ENCODE data around the gene VWA3B. TPM values are rescaled to one million over a fixed set of nuclear protein-coding genes. Genes with fewer than 3 reads are reported as not detected.
"Not testable (repeated sequence)": the region's sequence is repeated elsewhere in the genome, so short reads cannot be mapped to it uniquely, and the experiment has no call there.

VWA3B gene
- total RNA-seq, 1 experiment from 2014 or later, result not detected

- in situ Hi-C loops (cut with HindIII; ENCODE audit: low sequenced_read_pairs), result no loop called here
- no peak for DNase-seq (ENCODE audit: low spot score)
These were observed 190.3 kb downstream of the VWA3B start for GRCh38 chr2:98277162-98277859.

- DNase-seq (ENCODE audit: low spot score), result no peak
- in situ Hi-C loops (cut with HindIII; ENCODE audit: low sequenced_read_pairs), result no loop called here
These were observed 191.1 kb downstream of the VWA3B start for GRCh38 chr2:98278074-98278473.

- in situ Hi-C loops (cut with HindIII; ENCODE audit: low sequenced_read_pairs), result no loop called here
These were observed 193.6 kb downstream of the VWA3B start for GRCh38 chr2:98280376-98281102.

GRCh38 chr2:98281607-98282006 lies 194.6 kb downstream of the VWA3B start:
- in situ Hi-C loops (cut with HindIII; ENCODE audit: low sequenced_read_pairs), result no loop called here
- no peak for DNase-seq (ENCODE audit: low spot score)

More at GRCh38 chr2:98280376-98281102, 193.6 kb downstream of the VWA3B start:
- no peak for DNase-seq (ENCODE audit: low spot score)

GRCh38 chr2:98282109-98282508 lies 195.1 kb downstream of the VWA3B start:
- in situ Hi-C loops (cut with HindIII; ENCODE audit: low sequenced_read_pairs), result no loop called here
- no peak for DNase-seq (ENCODE audit: low spot score)

- in situ Hi-C loops (cut with HindIII; ENCODE audit: low sequenced_read_pairs), result no loop called here
- DNase-seq (ENCODE audit: low spot score), result no peak
These were observed 206.1 kb downstream of the VWA3B start for GRCh38 chr2:98293030-98293429.

GRCh38 chr2:98293931-98294687 lies 207.1 kb downstream of the VWA3B start:
- no peak for DNase-seq (ENCODE audit: low spot score)
- in situ Hi-C loops (cut with HindIII; ENCODE audit: low sequenced_read_pairs), result no loop called here

GRCh38 chr2:98294711-98295110 lies 207.7 kb downstream of the VWA3B start:
- in situ Hi-C loops (cut with HindIII; ENCODE audit: low sequenced_read_pairs), result no loop called here
- DNase-seq (ENCODE audit: low spot score), result no peak

- in situ Hi-C loops (cut with HindIII; ENCODE audit: low sequenced_read_pairs), result no loop called here
These were observed 208.3 kb downstream of the VWA3B start for GRCh38 chr2:98295275-98295674.

GRCh38 chr2:98295721-98296414 lies 208.9 kb downstream of the VWA3B start:
- in situ Hi-C loops (cut with HindIII; ENCODE audit: low sequenced_read_pairs), result no loop called here
- no peak for DNase-seq (ENCODE audit: low spot score)

More at GRCh38 chr2:98295275-98295674, 208.3 kb downstream of the VWA3B start:
- no peak for DNase-seq (ENCODE audit: low spot score)

- in situ Hi-C loops (cut with HindIII; ENCODE audit: low sequenced_read_pairs), result no loop called here
- DNase-seq (ENCODE audit: low spot score), result no peak
These were observed 209.5 kb downstream of the VWA3B start for GRCh38 chr2:98296440-98296839.

- no peak for DNase-seq (ENCODE audit: low spot score)
- in situ Hi-C loops (cut with HindIII; ENCODE audit: low sequenced_read_pairs), result no loop called here
These were observed 211.1 kb downstream of the VWA3B start for GRCh38 chr2:98297817-98298682.

- no peak for DNase-seq (ENCODE audit: low spot score)
- in situ Hi-C loops (cut with HindIII; ENCODE audit: low sequenced_read_pairs), result no loop called here
These were observed 211.8 kb downstream of the VWA3B start for GRCh38 chr2:98298683-98299164.

GRCh38 chr2:98299211-98299905 lies 212.4 kb downstream of the VWA3B start:
- DNase-seq (ENCODE audit: low spot score), result no peak
- in situ Hi-C loops (cut with HindIII; ENCODE audit: low sequenced_read_pairs), result no loop called here

- in situ Hi-C loops (cut with HindIII; ENCODE audit: low sequenced_read_pairs), result no loop called here
- peak; percentile 1 for DNase-seq (ENCODE audit: low spot score)
These were observed 213.3 kb downstream of the VWA3B start for GRCh38 chr2:98300141-98300874.

- DNase-seq (ENCODE audit: low spot score), result no peak
- in situ Hi-C loops (cut with HindIII; ENCODE audit: low sequenced_read_pairs), result no loop called here
These were observed 214.5 kb downstream of the VWA3B start for GRCh38 chr2:98301469-98301868.

- DNase-seq (ENCODE audit: low spot score); in situ Hi-C loops (cut with HindIII; ENCODE audit: low sequenced_read_pairs): not testable (repeated sequence)
These were observed 220.2 kb downstream of the VWA3B start for GRCh38 chr2:98307131-98307696.
